B cell (primary cell): ENCODE data around the gene NTM. TPM values are rescaled to one million over a fixed set of nuclear protein-coding genes. Genes with fewer than 3 reads are reported as not detected.

Source experiments
- ATAC-seq: fragments of 200-7000 bp; cut with Tn5 transposase; one replicate; pipeline ENCODE4 v1.10.0; 2021; ENCODE audit warnings: low read depth, mild to moderate bottlenecking, moderate number of reproducible peaks, moderate library complexity
- CTCF ChIA-PET: fragments of 350-600 bp; sonication (Branson Sonifier 250); formaldehyde crosslinking; loops from one replicate; lab custom pipeline; 2021; ENCODE audit warnings: antibody characterized with exemption, inconsistent platforms; lab: Charles Lee
- POLR2A ChIA-PET: fragments of 350-600 bp; sonication (Branson Sonifier 250); formaldehyde crosslinking; loops from one replicate; lab custom pipeline; 2021; ENCODE audit warnings: antibody characterized with exemption; lab: Charles Lee
- DNase-seq: peaks from one replicate; pipeline ENCODE4 v3.0.0; 2013
- H2AFZ ChIP-seq: 2 replicates; pipeline ENCODE4 v1.6.1; 2012; ENCODE audit warnings: mild to moderate bottlenecking, low read depth, low read length; ENCODE audit not compliant: insufficient read depth, poor library complexity, severe bottlenecking
- H3K27ac ChIP-seq, 2 donors: 1 replicate in 1 of 2; 2 replicates in 1 of 2; pipeline ENCODE4 v1.5.1; 2012 to 2013; ENCODE audit warnings: low read length in 2 of 2, mild to moderate bottlenecking in 2 of 2, moderate library complexity in 1 of 2
- H3K27me3 ChIP-seq, 4 experiments: fragments of 200-600 bp in 1 of 4; sonication (generic) in 1 of 4; replicated peaks in 1 of 4; 1 replicate in 2 of 4; 2 replicates in 2 of 4; pipeline versions ENCODE4 v1.6.1 to v1.7.0; 2013 to 2016; ENCODE audit warnings: low read length in 3 of 4, mild to moderate bottlenecking in 2 of 4, mixed read lengths in 1 of 4, moderate library complexity in 1 of 4; ENCODE audit not compliant: insufficient read depth in 4 of 4, control insufficient read depth in 3 of 4; ENCODE audit errors: control extremely low read depth in 1 of 4
- H3K36me3 ChIP-seq, 2 experiments: replicated peaks in 1 of 2; 1 replicate in 1 of 2; 2 replicates in 1 of 2; pipeline versions ENCODE4 v1.6.1 to v1.7.1; 2013; ENCODE audit warnings: low read length in 1 of 2; ENCODE audit not compliant: insufficient read depth in 2 of 2, control insufficient read depth in 1 of 2; ENCODE audit errors: control extremely low read depth in 1 of 2, extremely low read depth in 1 of 2
- H3K4me1 ChIP-seq, 2 donors: fragments of 200-600 bp in 1 of 2; sonication (generic) in 1 of 2; 1 replicate in 1 of 2; 2 replicates in 1 of 2; pipeline versions ENCODE4 v1.5.1 to v1.6.1; 2013 to 2017; ENCODE audit warnings: low read length in 2 of 2; ENCODE audit not compliant: control insufficient read depth in 2 of 2, insufficient read depth in 2 of 2
- H3K4me2 ChIP-seq: replicated peaks from 2 replicates; pipeline ENCODE3; 2012; ENCODE audit warnings: mild to moderate bottlenecking, low read depth, low read length; ENCODE audit not compliant: poor library complexity, severe bottlenecking
- H3K4me3 ChIP-seq, 5 experiments: fragments of 200-600 bp in 1 of 5; sonication (generic) in 1 of 5; 1 replicate in 3 of 5; 2 replicates in 2 of 5; pipeline versions ENCODE4 v1.5.1 to v1.7.0; 2011 to 2016; ENCODE audit warnings: low read length in 4 of 5, mild to moderate bottlenecking in 4 of 5, low read depth in 2 of 5, control low read depth in 1 of 5, moderate library complexity in 1 of 5; ENCODE audit not compliant: insufficient read depth in 1 of 5; ENCODE audit errors: control extremely low read depth in 1 of 5, extremely low read depth in 1 of 5
- H3K79me2 ChIP-seq: fragments of 200-600 bp; sonication (generic); one replicate; pipeline ENCODE4 v1.6.0; 2016; ENCODE audit warnings: low read length; ENCODE audit not compliant: control insufficient read depth, insufficient read depth
- H3K9ac ChIP-seq: fragments of 200-600 bp; sonication (generic); 2 replicates; pipeline ENCODE4 v1.6.1; 2017; ENCODE audit warnings: mild to moderate bottlenecking, low read length, moderate library complexity
- H3K9me3 ChIP-seq, 3 donors: one replicate each; pipeline versions ENCODE4 v1.6.1 to v1.7.1; 2013; ENCODE audit warnings: low read length in 2 of 3; ENCODE audit not compliant: control insufficient read depth in 2 of 3, insufficient read depth in 1 of 3; ENCODE audit errors: control extremely low read depth in 1 of 3
- H4K20me1 ChIP-seq: 2 replicates; pipeline ENCODE4 v1.6.0; 2012; ENCODE audit warnings: mild to moderate bottlenecking, low read length; ENCODE audit not compliant: insufficient read depth, control insufficient read depth, poor library complexity, severe bottlenecking
- H3K27ac Mint-ChIP-seq: one replicate; pipeline ENCODE4 v1.8.0; 2021; ENCODE audit warnings: mixed read lengths
- H3K27me3 Mint-ChIP-seq: one replicate; pipeline ENCODE4 v1.8.0; 2021; ENCODE audit warnings: mixed read lengths
- H3K4me1 Mint-ChIP-seq: one replicate; pipeline ENCODE4 v1.8.0; 2021; ENCODE audit warnings: mixed read lengths
- H3K4me3 Mint-ChIP-seq: one replicate; pipeline ENCODE4 v1.8.0; 2021; ENCODE audit warnings: mixed read lengths
- H3K9me3 Mint-ChIP-seq: one replicate; pipeline ENCODE4 v1.8.0; 2022; ENCODE audit warnings: mixed read lengths; ENCODE audit not compliant: insufficient read depth
- CTCF ChIP-seq: fragments of 200-600 bp; IDR thresholded peaks from one replicate; pipeline ENCODE4 v1.8.0; 2022; ENCODE audit warnings: antibody characterized with exemption, mild to moderate bottlenecking
- EZH2 ChIP-seq: IDR thresholded peaks from 2 replicates; pipeline ENCODE4 v1.6.1; 2012; ENCODE audit warnings: borderline replicate concordance, low read depth, mild to moderate bottlenecking, moderate library complexity, low read length; ENCODE audit not compliant: insufficient read depth, poor library complexity, severe bottlenecking
- WGBS: methylation state at CpG from one replicate; pipeline ENCODE4 v1.1.5; 2013; ENCODE audit warnings: missing lambda C conversion rate; ENCODE audit not compliant: insufficient coverage; 5-methylcytosine and 5-hydroxymethylcytosine counted together
- intact Hi-C: fragments of 100-400 bp; cut with micrococcal nuclease; formaldehyde crosslinking; loops from one replicate; pipeline ENCODE4 v1.10.0; 2022
- polyA plus RNA-seq: library from polyadenylated mRNA; depleted of rRNA; stranded (reverse); fragments of >200 nt; gene quantifications from 2 replicates; pipeline ENCODE4 v1.2.3, GENCODE V29; 2012
- small RNA-seq: library from RNA; depleted of rRNA; stranded (forward); fragments of <200 nt; gene quantifications from one replicate; pipeline ENCODE3, GENCODE V24; 2012; ENCODE audit warnings: low replicate concordance, low read depth; ENCODE audit not compliant: insufficient read length
- total RNA-seq, 2 donors: library from RNA; stranded (reverse); fragments of 120-200 nt in 1 of 2; gene quantifications; 1 replicate in 1 of 2; 2 replicates in 1 of 2; pipeline versions ENCODE4 v1.2.3 to v1.2.4, GENCODE V29; 2013 to 2022

NTM gene
- total and polyA plus RNA-seq, 2 donors (not counting 1 experiment from before 2014, with no cell fraction given), result not detected

- Histone ChIP-seq H3K4me2 (no peak overlapping the region), H3K9me3 (peaks cover 0 to 2% (median 0%) of the 10 kb centered on the region in 3 donors), H3K4me1 (no peaks in the 10 kb centered on the region), H3K36me3 (no peaks in the 10 kb centered on the region), H2AFZ (no peak overlapping the region), H3K27me3 (no peaks in the 10 kb centered on the region), H4K20me1 (no peaks in the 10 kb centered on the region), H3K79me2 (no peaks in the 10 kb centered on the region), H3K9ac (no peak overlapping the region), H3K4me3 (no peak overlapping the region), H3K27ac (no peak overlapping the region)
- Mint-ChIP-seq H3K4me3 (no peak overlapping the region), H3K4me1 (no peaks in the 10 kb centered on the region), H3K9me3 (peaks cover 2% of the 10 kb centered on the region), H3K27ac (no peak overlapping the region), H3K27me3 (no peaks in the 10 kb centered on the region)
- ATAC-seq (no peak), DNase-seq (no peak)
- intact Hi-C loops, result no loop called here
- ChIA-PET CTCF (no interaction called here), POLR2A (no interaction called here)
- 88% methylated on average over 3 of the region's 4 CpGs for WGBS
- TF ChIP-seq CTCF (no peak), EZH2 (no peak)
These were observed 1003.2 kb downstream of the NTM start for GRCh38 chr11:132373405-132374143.

- Histone ChIP-seq H3K4me3 (no peak overlapping the region), H3K36me3 (no peaks in the 10 kb centered on the region), H3K9ac (no peak overlapping the region), H3K27ac (no peak overlapping the region), H3K9me3 (peaks cover 0 to 2% (median 0%) of the 10 kb centered on the region in 3 donors), H3K4me2 (no peak overlapping the region), H3K4me1 (no peaks in the 10 kb centered on the region), H2AFZ (no peak overlapping the region), H3K79me2 (no peaks in the 10 kb centered on the region), H3K27me3 (no peaks in the 10 kb centered on the region), H4K20me1 (no peaks in the 10 kb centered on the region)
- POLR2A ChIA-PET, result no interaction called here
- Mint-ChIP-seq H3K27ac (no peak overlapping the region), H3K27me3 (no peaks in the 10 kb centered on the region), H3K9me3 (peaks cover 6% of the 10 kb centered on the region), H3K4me1 (no peaks in the 10 kb centered on the region), H3K4me3 (no peak overlapping the region)
- WGBS, result 90% methylated on average over 2 of the region's 3 CpGs
- DNase-seq (no peak), ATAC-seq (no peak)
- TF ChIP-seq EZH2 (no peak), CTCF (no peak)
- intact Hi-C loops, result no loop called here
- CTCF ChIA-PET, result no interaction called here
These were observed 1009.1 kb downstream of the NTM start for GRCh38 chr11:132379540-132379939.

Small RNA genes within 50 kb of the gene (small RNA-seq; reads per million reads assigned to genes)
- not detected for gene RNU6ATAC12P
